Activated T-helper 2 cell treated with anti-CD3 and anti-CD28 coated beads, Interferon-gamma antibody, Interleukin-2, Interleukin-4, amounts not matched to agents 10 μg/mL and 5 μg/mL and 100 μg/mL, durations not matched to agents 14 hours and 24 hours and 36 hours (primary cell): ENCODE measurements around the gene DBP. TPM values are rescaled to one million over a fixed set of nuclear protein-coding genes. Genes with fewer than 3 reads are reported as not detected.
A peak's percentile ranks its signal among the peaks of the same experiment; 100 is the strongest.

Experiments used
- DNase-seq: peaks from one replicate; pipeline ENCODE4 v3.0.0; 2021; ENCODE audit warnings: low spot score
- H3K27ac Mint-ChIP-seq: one replicate; pipeline ENCODE4 v1.8.0; 2021; ENCODE audit warnings: mixed read lengths
- H3K27me3 Mint-ChIP-seq: one replicate; pipeline ENCODE4 v1.8.0; 2021; ENCODE audit warnings: low read depth, mixed read lengths
- H3K36me3 Mint-ChIP-seq: one replicate; pipeline ENCODE4 v1.8.0; 2021; ENCODE audit warnings: low read depth, mixed read lengths
- H3K4me1 Mint-ChIP-seq: one replicate; pipeline ENCODE4 v1.8.0; 2021; ENCODE audit warnings: low read depth, mixed read lengths
- H3K4me3 Mint-ChIP-seq: one replicate; pipeline ENCODE4 v1.8.0; 2021; ENCODE audit warnings: low read depth, mild to moderate bottlenecking, moderate library complexity, mixed read lengths
- H3K9me3 Mint-ChIP-seq: one replicate; pipeline ENCODE4 v1.8.0; 2021; ENCODE audit warnings: mixed read lengths
- intact Hi-C: fragments of 100-400 bp; cut with micrococcal nuclease; formaldehyde crosslinking; loops from one replicate; pipeline ENCODE4 v1.15.1; 2023
- total RNA-seq: library from RNA; stranded (reverse); gene quantifications from 2 replicates; pipeline ENCODE4 v1.2.3, GENCODE V29; 2022

The DBP gene
- total RNA-seq, 1 donor from 2014 or later: 7.3 TPM

GRCh38 chr19:48628486-48629296, 8.5 kb downstream of the DBP start:
- Mint-ChIP-seq H3K4me1 (peaks cover 25% of the 10 kb centered on the region), H3K9me3 (no peaks in the 10 kb centered on the region), H3K36me3 (peaks cover 22% of the 10 kb centered on the region), H3K27me3 (no peaks in the 10 kb centered on the region), H3K27ac (no peak overlapping the region), H3K4me3 (no peak overlapping the region)
- intact Hi-C loops: no loop called here
- no peak for DNase-seq

DNA sequence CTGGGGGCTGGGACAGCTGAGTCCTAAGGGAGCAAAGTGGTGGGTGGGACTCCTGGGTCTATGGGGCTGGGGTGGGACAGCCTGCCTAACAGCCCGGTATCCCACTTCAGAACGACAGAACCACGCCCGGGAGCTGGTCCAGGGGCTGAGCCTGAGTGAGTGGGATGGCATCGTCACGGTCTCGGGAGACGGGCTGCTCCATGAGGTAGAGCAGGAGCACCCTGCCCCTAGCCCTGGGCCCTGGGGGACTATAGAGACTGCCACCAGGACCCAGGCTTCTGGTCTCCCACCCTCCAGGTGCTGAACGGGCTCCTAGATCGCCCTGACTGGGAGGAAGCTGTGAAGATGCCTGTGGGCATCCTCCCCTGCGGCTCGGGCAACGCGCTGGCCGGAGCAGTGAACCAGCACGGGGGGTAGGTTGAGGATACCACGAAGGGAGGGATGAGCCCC, 9.3 kb downstream of the DBP start:
- DNase-seq: no peak
- Mint-ChIP-seq H3K4me1 (peaks cover 25% of the 10 kb centered on the region), H3K27me3 (no peaks in the 10 kb centered on the region), H3K4me3 (no peak overlapping the region), H3K9me3 (no peaks in the 10 kb centered on the region), H3K27ac (no peak overlapping the region), H3K36me3 (peaks cover 28% of the 10 kb centered on the region)
- intact Hi-C loops: no loop called here

- Mint-ChIP-seq H3K9me3 (no peaks in the 10 kb centered on the region), H3K4me1 (peaks cover 23% of the 10 kb centered on the region), H3K27me3 (no peaks in the 10 kb centered on the region), H3K4me3 (no peak overlapping the region), H3K36me3 (peaks cover 30% of the 10 kb centered on the region), H3K27ac (no peak overlapping the region)
- intact Hi-C loops: no loop called here
- DNase-seq: no peak
These were observed 9.8 kb downstream of the DBP start for GRCh38 chr19:48627201-48627864.

DNA sequence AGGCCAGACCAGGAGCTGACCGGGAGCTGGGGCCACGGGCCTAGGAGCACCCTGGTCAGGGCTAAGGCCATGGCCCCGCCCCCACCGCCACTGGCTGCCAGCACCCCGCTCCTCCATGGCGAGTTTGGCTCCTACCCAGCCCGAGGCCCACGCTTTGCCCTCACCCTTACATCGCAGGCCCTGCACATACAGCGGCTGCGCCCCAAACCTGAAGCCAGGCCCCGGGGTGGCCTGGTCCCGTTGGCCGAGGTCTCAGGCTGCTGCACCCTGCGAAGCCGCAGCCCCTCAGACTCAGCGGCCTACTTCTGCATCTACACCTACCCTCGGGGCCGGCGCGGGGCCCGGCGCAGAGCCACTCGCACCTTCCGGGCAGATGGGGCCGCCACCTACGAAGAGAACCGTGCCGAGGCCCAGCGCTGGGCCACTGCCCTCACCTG, 11.3 kb downstream of the DBP start:
- H3K27ac Mint-ChIP-seq: no peak overlapping the region

GRCh38 chr19:48624791-48625723, 12.1 kb downstream of the DBP start:
- Mint-ChIP-seq H3K36me3 (peaks cover 29% of the 10 kb centered on the region), H3K4me3 (peak overlapping the region; percentile 84), H3K4me1 (peaks cover 31% of the 10 kb centered on the region), H3K27ac (peak overlapping the region; percentile 97), H3K9me3 (no peaks in the 10 kb centered on the region), H3K27me3 (no peaks in the 10 kb centered on the region)
- DNase-seq: no peak
- intact Hi-C loops: loop anchor here (1.0 kb wide), 1 partner anchor 9 kb away; no protein-coding TSS in a partner anchor

More for the DNA sequence above, 11.3 kb downstream of the DBP start:
- H3K36me3 Mint-ChIP-seq: peaks cover 37% of the 10 kb centered on the region
- peaks cover 30% of the 10 kb centered on the region for H3K4me1 Mint-ChIP-seq
- no peak for DNase-seq
- no peak overlapping the region for H3K4me3 Mint-ChIP-seq
- H3K27me3 Mint-ChIP-seq: no peaks in the 10 kb centered on the region
- intact Hi-C loops: no loop called here
- H3K9me3 Mint-ChIP-seq: no peaks in the 10 kb centered on the region

GRCh38 chr19:48624067-48624594, 13.0 kb downstream of the DBP start:
- no peaks in the 10 kb centered on the region for H3K27me3 Mint-ChIP-seq
- peak overlapping the region; percentile 84 for H3K4me3 Mint-ChIP-seq
- H3K9me3 Mint-ChIP-seq: no peaks in the 10 kb centered on the region
- H3K36me3 Mint-ChIP-seq: peaks cover 25% of the 10 kb centered on the region
- peaks cover 36% of the 10 kb centered on the region for H3K4me1 Mint-ChIP-seq
- peak overlapping the region; percentile 97 for H3K27ac Mint-ChIP-seq
- peak; percentile 96 for DNase-seq
- intact Hi-C loops: loop anchor here (1.0 kb wide), 1 partner anchor 10 kb away; no protein-coding TSS in a partner anchor

DNA sequence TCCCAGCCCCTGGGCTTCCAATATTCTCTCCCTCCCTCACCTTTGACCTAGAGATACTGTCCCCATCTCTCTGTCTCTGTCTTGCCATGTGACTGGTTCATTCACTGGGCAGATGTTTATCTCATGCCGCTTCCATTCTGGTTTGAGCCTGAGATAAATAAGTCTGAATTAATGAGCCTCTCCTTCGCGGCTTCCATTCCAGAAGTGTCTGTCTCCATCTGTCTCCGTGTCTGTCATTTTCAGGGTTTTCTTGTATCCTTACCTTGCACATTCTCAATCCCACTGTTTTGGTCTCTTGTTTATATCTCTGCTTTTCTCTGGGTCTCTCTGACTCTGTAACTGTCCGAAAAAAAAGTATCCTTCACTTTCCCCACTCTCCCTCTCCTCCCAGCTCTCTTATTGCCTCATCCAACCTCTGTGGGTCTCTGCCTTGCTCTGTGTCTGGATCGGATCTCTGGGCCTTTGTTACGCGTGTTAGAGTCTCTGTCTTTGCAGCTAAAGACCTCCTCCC, 13.6 kb downstream of the DBP start:
- peak overlapping the region; percentile 84 for H3K4me3 Mint-ChIP-seq
- DNase-seq: no peak
- peaks cover 37% of the 10 kb centered on the region for H3K4me1 Mint-ChIP-seq
- peak overlapping the region; percentile 97 for H3K27ac Mint-ChIP-seq
- intact Hi-C loops: loop anchor here (1.0 kb wide), 1 partner anchor 11 kb away; no protein-coding TSS in a partner anchor
- no peaks in the 10 kb centered on the region for H3K9me3 Mint-ChIP-seq
- H3K36me3 Mint-ChIP-seq: peaks cover 29% of the 10 kb centered on the region
- no peaks in the 10 kb centered on the region for H3K27me3 Mint-ChIP-seq

DNA sequence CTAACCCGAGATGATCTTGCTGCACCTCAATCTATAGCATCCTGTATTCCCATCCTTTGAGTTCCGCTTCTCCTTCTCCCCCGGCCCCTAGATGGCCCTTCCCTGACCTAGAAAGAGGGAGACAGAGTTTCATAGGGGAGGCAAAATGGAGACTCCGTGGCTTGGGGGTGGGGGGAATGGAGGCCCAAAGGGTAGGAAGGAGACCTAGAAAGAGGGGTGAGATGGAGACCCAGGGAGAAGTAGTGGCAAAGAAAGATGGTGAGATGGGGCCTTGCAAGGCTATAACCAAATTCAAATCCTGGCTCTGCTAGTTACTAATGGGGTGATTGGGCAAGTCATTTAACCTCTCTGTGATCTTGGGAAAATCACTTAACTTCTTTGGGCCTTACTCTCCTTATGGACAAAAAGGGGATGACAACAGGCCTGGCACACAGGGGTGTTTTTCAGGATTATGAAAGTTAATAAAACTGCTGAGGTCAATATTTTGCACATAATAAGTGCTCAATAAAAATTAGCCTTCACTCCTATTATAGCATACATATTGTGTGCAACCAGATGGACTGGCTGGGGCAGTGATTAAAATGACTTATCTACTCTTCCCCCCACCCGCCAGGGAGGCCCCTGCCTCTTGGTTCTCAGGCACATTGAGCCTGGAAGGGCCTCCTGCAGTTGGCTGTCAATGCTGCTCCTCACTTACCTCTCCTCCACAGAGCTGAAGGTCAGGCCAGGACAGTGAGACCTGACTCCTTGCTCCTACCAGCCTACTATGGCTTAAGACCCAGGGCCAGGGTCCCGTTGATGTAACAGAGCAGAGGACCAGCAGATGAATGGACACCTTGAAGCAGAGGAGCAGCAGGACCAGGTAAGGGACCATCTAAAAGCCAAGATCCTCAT, 17.2 kb downstream of the DBP start:
- intact Hi-C loops: loop anchor here (1.0 kb wide), 1 partner anchor 17 kb away; the partner anchor contains the start of gene DBP
- Mint-ChIP-seq H3K4me1 (peaks cover 38% of the 10 kb centered on the region), H3K4me3 (peak overlapping the region; percentile 95), H3K27me3 (no peaks in the 10 kb centered on the region), H3K36me3 (peaks cover 61% of the 10 kb centered on the region), H3K9me3 (no peaks in the 10 kb centered on the region), H3K27ac (peak overlapping the region; percentile 99)
- DNase-seq: no peak

DNA sequence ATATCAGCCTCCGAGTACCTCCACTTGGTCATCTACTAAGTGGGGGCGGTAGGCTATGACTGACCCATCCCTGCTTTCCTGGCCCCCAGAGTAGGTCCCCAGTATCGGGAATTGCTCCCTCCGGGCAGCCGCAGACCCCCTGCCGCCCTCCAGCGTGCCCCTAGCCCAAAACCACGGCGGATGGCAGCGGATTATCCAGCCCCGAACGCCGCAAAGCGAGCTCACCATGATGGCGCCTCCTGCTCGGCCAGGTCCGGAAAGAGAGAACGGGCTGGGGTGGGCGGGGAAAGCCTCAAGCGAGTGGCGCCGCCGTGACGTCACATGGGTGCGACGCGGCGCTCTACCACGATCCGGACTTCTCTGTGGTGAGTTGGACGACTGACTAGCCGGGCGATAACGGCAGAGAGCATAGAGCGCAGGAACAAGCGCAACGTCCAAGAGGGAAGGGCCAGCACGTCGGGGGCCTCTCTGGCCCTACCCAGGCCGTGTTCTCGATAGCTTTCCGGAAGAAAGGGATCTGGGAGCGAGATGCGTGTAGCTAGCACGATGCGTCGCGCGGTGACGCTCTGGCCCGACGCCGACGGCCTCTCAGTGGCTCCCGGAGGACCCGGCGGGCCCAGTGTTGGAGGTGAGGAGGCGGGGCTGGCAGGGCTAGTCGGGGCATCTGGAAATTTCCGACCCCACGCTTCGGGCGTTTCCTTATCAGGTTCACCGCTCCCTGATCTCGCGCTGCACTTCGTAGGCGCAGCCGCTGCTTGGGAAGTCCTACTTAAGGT, 18.1 kb downstream of the DBP start, which contains the start of the genes RPL18 and SPHK2:
Gene RPL18, minus strand, starts transcription at position 263 of the 776 bp plus-strand sequence. Its CDS starts 35 bp downstream, at position 228.
Gene SPHK2, plus strand, starts transcription at position 591 of the 776 bp plus-strand sequence. CDS start 1,009 bp downstream, outside the sequence.
- Mint-ChIP-seq H3K4me3 (peak within 1 kb of the TSS; percentile 95), H3K4me1 (peaks cover 34% of the 10 kb centered on the region), H3K27me3 (no peaks in the 10 kb centered on the region), H3K9me3 (no peaks in the 10 kb centered on the region), H3K36me3 (peaks cover 64% of the 10 kb centered on the region), H3K27ac (peak within 1 kb of the TSS; percentile 99)
- peak; percentile 95 for DNase-seq
- intact Hi-C loops: loop anchor here (1.0 kb wide), 1 partner anchor 18 kb away; the partner anchor contains the start of gene DBP

GRCh38 chr19:48618278-48618915, 18.8 kb downstream of the DBP start:
- Mint-ChIP-seq H3K9me3 (no peaks in the 10 kb centered on the region), H3K4me3 (peak overlapping the region; percentile 95), H3K27ac (peak overlapping the region; percentile 99), H3K4me1 (peaks cover 28% of the 10 kb centered on the region), H3K27me3 (no peaks in the 10 kb centered on the region), H3K36me3 (peaks cover 60% of the 10 kb centered on the region)
- intact Hi-C loops: no loop called here
- DNase-seq: no peak
